ENCODE measurements around the gene TSC22D4.

Gene TSC22D4

DNA sequence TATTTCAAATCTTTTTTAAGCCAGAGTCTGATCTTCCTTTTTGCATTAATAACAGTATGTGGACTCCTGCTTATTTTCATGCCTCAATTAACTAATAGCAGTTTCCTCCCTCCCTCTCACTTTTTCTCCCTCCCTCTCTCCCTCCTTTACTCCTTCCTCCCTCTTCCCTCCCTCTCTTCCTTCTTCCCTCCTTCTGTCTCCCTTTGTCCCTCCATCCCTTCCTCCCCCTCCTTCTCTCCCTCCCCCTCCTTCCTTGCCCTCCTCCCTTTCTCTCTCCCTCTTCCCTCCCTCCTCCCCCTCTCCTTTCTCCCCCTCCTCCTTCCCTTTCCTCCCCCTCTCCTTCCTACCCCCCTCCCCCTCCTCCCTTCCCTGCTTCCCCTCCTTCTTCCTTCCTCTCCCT is 52.5 kb downstream of the TSC22D4 start:
- TF ChIP-seq, protein P1, sequence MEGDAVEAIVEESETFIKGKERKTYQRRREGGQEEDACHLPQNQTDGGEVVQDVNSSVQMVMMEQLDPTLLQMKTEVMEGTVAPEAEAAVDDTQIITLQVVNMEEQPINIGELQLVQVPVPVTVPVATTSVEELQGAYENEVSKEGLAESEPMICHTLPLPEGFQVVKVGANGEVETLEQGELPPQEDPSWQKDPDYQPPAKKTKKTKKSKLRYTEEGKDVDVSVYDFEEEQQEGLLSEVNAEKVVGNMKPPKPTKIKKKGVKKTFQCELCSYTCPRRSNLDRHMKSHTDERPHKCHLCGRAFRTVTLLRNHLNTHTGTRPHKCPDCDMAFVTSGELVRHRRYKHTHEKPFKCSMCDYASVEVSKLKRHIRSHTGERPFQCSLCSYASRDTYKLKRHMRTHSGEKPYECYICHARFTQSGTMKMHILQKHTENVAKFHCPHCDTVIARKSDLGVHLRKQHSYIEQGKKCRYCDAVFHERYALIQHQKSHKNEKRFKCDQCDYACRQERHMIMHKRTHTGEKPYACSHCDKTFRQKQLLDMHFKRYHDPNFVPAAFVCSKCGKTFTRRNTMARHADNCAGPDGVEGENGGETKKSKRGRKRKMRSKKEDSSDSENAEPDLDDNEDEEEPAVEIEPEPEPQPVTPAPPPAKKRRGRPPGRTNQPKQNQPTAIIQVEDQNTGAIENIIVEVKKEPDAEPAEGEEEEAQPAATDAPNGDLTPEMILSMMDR (IDR thresholded peaks at IDR 0.05; ENCODE audit: low read depth, low read length, missing control alignments), result no peak
- no peak overlapping the region for H3K4me3 ChIP-seq (ENCODE audit: low read depth, low read length)
- in situ Hi-C loops (cut with HindIII; ENCODE audit: low sequenced_read_pairs), result no loop called here
- DNase-seq (ENCODE audit: low read depth), result no peak

DNA sequence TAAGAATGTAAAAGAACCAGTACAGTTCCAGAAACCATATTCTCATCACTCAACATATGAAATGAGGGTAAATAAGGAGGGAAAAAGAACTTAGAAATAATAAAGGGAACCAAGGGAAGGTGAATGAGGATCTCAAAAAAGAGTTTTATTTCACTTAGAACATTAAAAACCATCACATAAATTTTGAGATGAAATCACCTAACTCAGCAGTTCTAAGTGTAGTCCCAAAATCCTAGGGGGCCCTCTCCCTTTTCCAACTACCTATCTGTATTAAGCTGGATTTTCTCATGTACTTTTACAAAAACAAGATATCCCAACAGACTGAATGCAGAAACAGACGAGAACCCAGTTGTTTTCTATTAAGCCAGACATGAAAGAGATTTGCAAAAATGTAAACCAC is 53.7 kb downstream of the TSC22D4 start:
- TF ChIP-seq, protein P1 (IDR thresholded peaks at IDR 0.05; ENCODE audit: low read depth, low read length, missing control alignments), result no peak
- DNase-seq (ENCODE audit: low read depth), result no peak
- no peak overlapping the region for H3K4me3 ChIP-seq (ENCODE audit: low read depth, low read length)
- in situ Hi-C loops (cut with HindIII; ENCODE audit: low sequenced_read_pairs), result no loop called here

DNA sequence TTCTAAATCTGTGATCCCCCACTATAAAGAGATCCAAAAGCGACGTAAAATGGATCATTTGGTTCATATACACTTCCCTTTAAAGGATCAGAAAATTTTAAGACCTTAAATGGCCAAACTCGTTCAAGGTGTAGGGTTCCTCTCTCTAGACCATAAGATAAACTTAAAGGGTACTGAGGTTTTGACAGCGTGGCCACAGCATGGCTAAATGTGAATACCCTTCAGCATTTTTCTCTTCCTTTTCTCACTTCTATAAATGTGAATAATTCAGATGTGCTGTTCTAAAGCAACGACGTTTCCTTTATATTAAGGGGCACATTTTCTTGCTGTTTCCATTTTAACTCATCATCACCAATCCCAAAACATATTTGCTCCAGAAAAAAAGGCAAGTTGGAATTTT is 55.7 kb downstream of the TSC22D4 start:
- in situ Hi-C loops (cut with HindIII; ENCODE audit: low sequenced_read_pairs), result no loop called here
- no peak overlapping the region for H3K4me3 ChIP-seq (ENCODE audit: low read depth, low read length)
- no peak for DNase-seq (ENCODE audit: low read depth)
- TF ChIP-seq, protein P1 (IDR thresholded peaks at IDR 0.05; ENCODE audit: low read depth, low read length, missing control alignments), result no peak

DNA sequence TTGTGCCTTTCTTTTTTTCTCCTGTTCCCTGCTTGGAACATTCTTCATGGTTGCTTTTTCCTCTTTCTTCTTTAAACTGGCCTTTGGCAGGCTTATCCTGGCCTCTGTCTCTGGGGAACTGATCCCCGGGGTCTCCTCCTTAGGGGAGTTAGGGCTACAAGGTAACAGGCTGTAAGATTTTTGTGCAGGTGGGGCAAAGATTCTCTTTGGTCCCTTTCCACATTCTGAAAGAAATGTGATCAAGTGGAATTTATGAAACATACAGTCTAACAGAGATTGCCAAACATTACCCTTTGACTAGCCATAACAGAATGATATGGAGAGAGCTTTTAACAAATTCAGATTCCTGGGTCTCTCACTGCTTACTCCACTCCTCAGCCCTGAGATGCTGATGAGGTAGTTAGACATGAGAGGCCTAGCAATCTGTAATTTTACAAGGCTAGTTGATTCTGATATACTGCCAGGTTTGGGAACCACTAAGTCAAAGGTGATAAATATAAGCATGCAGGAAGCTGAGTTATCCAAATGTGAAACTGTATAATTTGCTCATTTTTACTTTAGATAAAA is 59.3 kb downstream of the TSC22D4 start:
- no peak overlapping the region for H3K4me3 ChIP-seq (ENCODE audit: low read depth, low read length)
- in situ Hi-C loops (cut with HindIII; ENCODE audit: low sequenced_read_pairs), result no loop called here
- TF ChIP-seq, protein P1 (IDR thresholded peaks at IDR 0.05; ENCODE audit: low read depth, low read length, missing control alignments), result no peak
- no peak for DNase-seq (ENCODE audit: low read depth)

DNA sequence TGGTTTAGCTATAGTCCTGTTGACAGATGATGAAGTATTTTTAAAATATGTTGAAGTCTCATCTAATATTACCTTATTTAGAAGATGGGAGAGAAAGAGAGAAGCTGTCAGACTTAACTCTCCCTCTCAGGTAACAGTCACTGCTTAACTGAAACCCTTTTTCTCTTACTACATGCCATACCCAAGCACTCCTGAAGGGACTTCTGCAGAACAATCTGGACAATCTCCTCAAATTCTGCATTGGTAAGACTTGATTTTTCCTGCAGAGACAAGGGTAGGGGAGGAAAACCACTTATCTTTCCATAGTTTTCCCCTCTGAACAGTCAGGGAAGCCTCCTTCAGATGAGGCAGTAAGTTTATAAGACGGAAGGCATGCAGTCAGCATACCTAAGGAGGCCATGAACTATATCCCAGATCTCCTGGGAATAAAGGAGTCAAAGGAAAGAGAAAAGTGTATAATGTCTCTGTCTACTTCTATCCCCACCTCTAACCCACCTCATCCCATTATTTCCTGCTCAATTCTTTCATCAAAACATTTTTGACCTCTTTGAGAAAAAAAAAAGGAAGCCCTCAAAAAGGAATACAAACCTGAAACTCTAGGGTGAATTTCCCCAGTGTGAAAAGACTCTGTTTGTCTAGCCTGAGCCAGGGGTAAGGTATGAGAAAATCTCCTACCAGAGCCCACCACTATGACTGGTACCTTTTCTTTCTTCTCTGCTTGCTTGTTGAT is 59.9 kb downstream of the TSC22D4 start:
- TF ChIP-seq, protein P1 (IDR thresholded peaks at IDR 0.05; ENCODE audit: low read depth, low read length, missing control alignments), result no peak
- in situ Hi-C loops (cut with HindIII; ENCODE audit: low sequenced_read_pairs), result no loop called here
- no peak for DNase-seq (ENCODE audit: low read depth)
- no peak overlapping the region for H3K4me3 ChIP-seq (ENCODE audit: low read depth, low read length)

Data from astrocyte of the cerebellum (primary cell).